Measurements from ENCODE around the gene ELF3.
A peak's percentile ranks its signal among the peaks of the same experiment; 100 is the strongest.
"Not testable (repeated sequence)": the region's sequence is repeated elsewhere in the genome, so short reads cannot be mapped to it uniquely, and the experiment has no call there.

ELF3 gene

GRCh38 chr1:202010180-202011015 is at the start of gene ELF3:
ELF3 (plus strand) TSS chr1:202010587; CDS start chr1:202011137, 550 bp downstream.
- peak; percentile 47 for DNase-seq (ENCODE audit: low spot score)

- not testable (repeated sequence) for DNase-seq (ENCODE audit: low spot score)
These were observed 48.0 kb upstream of the ELF3 start for GRCh38 chr1:201962382-201962781.

- no peak for DNase-seq (ENCODE audit: low spot score)
These were observed 46.1 kb upstream of the ELF3 start for GRCh38 chr1:201964261-201964660.

GRCh38 chr1:201966171-201966570 is 44.2 kb upstream of the ELF3 start:
- no peak for DNase-seq (ENCODE audit: low spot score)

- peak; percentile 66 for DNase-seq (ENCODE audit: low spot score)
These were observed 42.0 kb upstream of the ELF3 start for GRCh38 chr1:201968202-201968925.

- DNase-seq (ENCODE audit: low spot score), result peak; percentile 59
These were observed 39.8 kb upstream of the ELF3 start for GRCh38 chr1:201970334-201971159.

- DNase-seq (ENCODE audit: low spot score), result peak; percentile 38
These were observed 28.2 kb upstream of the ELF3 start for GRCh38 chr1:201982082-201982622.

GRCh38 chr1:201982623-201983379 is 27.6 kb upstream of the ELF3 start, which contains the start of gene RNPEP:
RNPEP (plus strand) TSS chr1:201982648; CDS start chr1:201982667, 19 bp downstream.
- DNase-seq (ENCODE audit: low spot score), result peak; percentile 29

GRCh38 chr1:201983380-201983805 is 27.0 kb upstream of the ELF3 start:
- DNase-seq (ENCODE audit: low spot score), result no peak

GRCh38 chr1:201984446-201984845 is 25.9 kb upstream of the ELF3 start:
- DNase-seq (ENCODE audit: low spot score), result no peak

- no peak for DNase-seq (ENCODE audit: low spot score)
These were observed 25.0 kb upstream of the ELF3 start for GRCh38 chr1:201985355-201985754.

- DNase-seq (ENCODE audit: low spot score), result no peak
These were observed 21.8 kb upstream of the ELF3 start for GRCh38 chr1:201988601-201989000.

- no peak for DNase-seq (ENCODE audit: low spot score)
These were observed 20.8 kb upstream of the ELF3 start for GRCh38 chr1:201989354-201990128.

GRCh38 chr1:201990427-201990826 is 20.0 kb upstream of the ELF3 start:
- DNase-seq (ENCODE audit: low spot score), result no peak

- peak; percentile 70 for DNase-seq (ENCODE audit: low spot score)
These were observed 10.7 kb upstream of the ELF3 start for GRCh38 chr1:201999625-202000238.

GRCh38 chr1:202002507-202002906 is 7.9 kb upstream of the ELF3 start:
- DNase-seq (ENCODE audit: low spot score), result no peak

GRCh38 chr1:202004711-202005110 is 5.7 kb upstream of the ELF3 start:
- no peak for DNase-seq (ENCODE audit: low spot score)

GRCh38 chr1:202005958-202006357 is 4.4 kb upstream of the ELF3 start:
- no peak for DNase-seq (ENCODE audit: low spot score)

- no peak for DNase-seq (ENCODE audit: low spot score)
These were observed 3.1 kb upstream of the ELF3 start for GRCh38 chr1:202007304-202007703.

All from hematopoietic multipotent progenitor cell treated with erythropoietin and hydrocortisone succinate and interleukin-3 and kit ligand, for 17 days (in vitro differentiated cells).